ENCODE measurements around the gene SLC43A1. TPM values are rescaled to one million over a fixed set of nuclear protein-coding genes. Genes with fewer than 3 reads are reported as not detected.

Gene SLC43A1
- total RNA-seq, 1 donor from 2014 or later = 10.4 TPM

DNA sequence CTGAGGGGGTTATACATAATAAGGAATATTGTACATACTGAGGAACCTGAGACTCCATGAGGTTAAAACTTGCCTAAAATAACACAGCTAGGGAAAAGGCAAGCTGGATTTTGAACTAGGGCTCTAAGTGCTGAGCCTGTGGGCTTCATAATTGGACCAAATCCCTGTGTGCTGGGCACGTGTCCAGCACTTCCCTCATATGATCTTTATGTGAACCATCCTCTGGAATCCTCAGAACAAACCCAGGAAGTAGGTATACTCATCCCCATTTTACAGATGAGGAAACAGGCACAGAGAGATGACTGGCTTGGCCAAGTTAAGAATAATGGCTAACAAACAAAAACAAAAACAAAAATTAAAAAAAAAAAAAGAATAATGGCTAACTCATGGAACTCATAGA is 40.3 kb downstream of the SLC43A1 start:
- H3K9me3 Mint-ChIP-seq (ENCODE audit: unreplicated experiment) = no peaks in the 10 kb centered on the region
- H3K4me3 Mint-ChIP-seq (ENCODE audit: unreplicated experiment) = no peak overlapping the region
- H3K36me3 Mint-ChIP-seq (ENCODE audit: low read depth, unreplicated experiment) = no peaks in the 10 kb centered on the region
- no peak for TF ChIP-seq CTCF (IDR thresholded peaks at IDR 0.05; ENCODE audit: unreplicated experiment)
- peaks cover 30% of the 10 kb centered on the region for H3K27me3 Mint-ChIP-seq (ENCODE audit: unreplicated experiment)
- no peak for DNase-seq (ENCODE audit: low spot score)
- peaks cover 21% of the 10 kb centered on the region for H3K4me1 Mint-ChIP-seq (ENCODE audit: unreplicated experiment)
- H3K27ac Mint-ChIP-seq (ENCODE audit: unreplicated experiment) = no peak overlapping the region

DNA sequence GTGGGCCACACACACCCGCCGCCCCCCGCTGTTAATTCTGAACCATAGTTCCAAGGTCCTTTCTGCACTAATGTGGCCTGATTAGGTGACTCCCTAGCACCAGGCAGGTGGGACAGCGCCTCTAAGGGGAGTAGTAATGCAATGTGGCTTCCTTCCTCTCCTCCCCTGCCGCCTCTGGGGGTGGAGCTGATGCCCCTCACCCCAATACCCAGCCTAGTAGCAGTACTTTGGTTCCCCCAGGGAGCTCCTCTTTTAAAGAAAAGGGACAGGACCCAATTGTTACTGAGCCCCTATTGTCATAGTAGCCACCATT is 40.7 kb downstream of the SLC43A1 start:
- no peak for DNase-seq (ENCODE audit: low spot score)
- no peaks in the 10 kb centered on the region for H3K36me3 Mint-ChIP-seq (ENCODE audit: low read depth, unreplicated experiment)

GRCh38 chr11:57474017-57474802 is 41.3 kb downstream of the SLC43A1 start:
- H3K4me1 Mint-ChIP-seq (ENCODE audit: unreplicated experiment) = peaks cover 18% of the 10 kb centered on the region

More for the DNA sequence above, 40.7 kb downstream of the SLC43A1 start:
- no peak overlapping the region for H3K27ac Mint-ChIP-seq (ENCODE audit: unreplicated experiment)
- H3K4me3 Mint-ChIP-seq (ENCODE audit: unreplicated experiment) = no peak overlapping the region
- H3K27me3 Mint-ChIP-seq (ENCODE audit: unreplicated experiment) = peaks cover 30% of the 10 kb centered on the region
- peaks cover 21% of the 10 kb centered on the region for H3K4me1 Mint-ChIP-seq (ENCODE audit: unreplicated experiment)
- TF ChIP-seq CTCF (IDR thresholded peaks at IDR 0.05; ENCODE audit: unreplicated experiment) = no peak
- no peaks in the 10 kb centered on the region for H3K9me3 Mint-ChIP-seq (ENCODE audit: unreplicated experiment)

GRCh38 chr11:57473285-57473841 is 42.1 kb downstream of the SLC43A1 start:
- Mint-ChIP-seq H3K27me3 (ENCODE audit: unreplicated experiment) (peaks cover 25% of the 10 kb centered on the region), H3K4me3 (ENCODE audit: unreplicated experiment) (no peak overlapping the region), H3K36me3 (ENCODE audit: low read depth, unreplicated experiment) (no peaks in the 10 kb centered on the region), H3K4me1 (ENCODE audit: unreplicated experiment) (peaks cover 18% of the 10 kb centered on the region), H3K9me3 (ENCODE audit: unreplicated experiment) (no peaks in the 10 kb centered on the region), H3K27ac (ENCODE audit: unreplicated experiment) (no peak overlapping the region)
- DNase-seq (ENCODE audit: low spot score) = no peak
- no peak for TF ChIP-seq CTCF (IDR thresholded peaks at IDR 0.05; ENCODE audit: unreplicated experiment)

More at GRCh38 chr11:57474017-57474802, 41.3 kb downstream of the SLC43A1 start:
- Mint-ChIP-seq H3K27ac (ENCODE audit: unreplicated experiment) (no peak overlapping the region), H3K36me3 (ENCODE audit: low read depth, unreplicated experiment) (no peaks in the 10 kb centered on the region), H3K27me3 (ENCODE audit: unreplicated experiment) (peaks cover 27% of the 10 kb centered on the region), H3K9me3 (ENCODE audit: unreplicated experiment) (no peaks in the 10 kb centered on the region), H3K4me3 (ENCODE audit: unreplicated experiment) (no peak overlapping the region)
- no peak for DNase-seq (ENCODE audit: low spot score)
- no peak for TF ChIP-seq CTCF (IDR thresholded peaks at IDR 0.05; ENCODE audit: unreplicated experiment)

DNA sequence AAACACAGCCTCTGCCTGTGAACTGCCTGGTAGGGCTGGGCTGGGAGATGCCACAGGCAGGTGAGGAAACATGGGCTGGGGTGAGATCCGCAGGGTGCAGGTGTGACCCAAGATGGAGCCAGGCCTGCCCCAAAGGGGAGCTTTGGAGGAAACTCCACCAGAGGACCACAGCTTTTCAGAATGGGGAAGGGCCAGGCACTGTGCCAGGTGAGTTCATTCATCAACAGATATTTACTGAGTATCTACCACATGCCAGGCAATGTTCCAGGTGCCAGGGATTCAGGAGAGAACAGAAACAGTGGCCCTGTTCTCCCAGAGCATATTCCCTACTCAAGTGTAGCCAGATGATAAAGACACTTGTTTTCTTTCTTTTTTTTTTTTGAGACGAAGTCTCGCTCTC is 44.0 kb downstream of the SLC43A1 start:
- peaks cover 13% of the 10 kb centered on the region for H3K27me3 Mint-ChIP-seq (ENCODE audit: unreplicated experiment)
- no peak for TF ChIP-seq CTCF (IDR thresholded peaks at IDR 0.05; ENCODE audit: unreplicated experiment)
- peaks cover 18% of the 10 kb centered on the region for H3K4me1 Mint-ChIP-seq (ENCODE audit: unreplicated experiment)
- no peak overlapping the region for H3K4me3 Mint-ChIP-seq (ENCODE audit: unreplicated experiment)
- no peak overlapping the region for H3K27ac Mint-ChIP-seq (ENCODE audit: unreplicated experiment)
- H3K36me3 Mint-ChIP-seq (ENCODE audit: low read depth, unreplicated experiment) = no peaks in the 10 kb centered on the region
- DNase-seq (ENCODE audit: low spot score) = no peak
- no peaks in the 10 kb centered on the region for H3K9me3 Mint-ChIP-seq (ENCODE audit: unreplicated experiment)
